HepG2 (cell line): ENCODE results near the gene NXPH4. TPM values are rescaled to one million over a fixed set of nuclear protein-coding genes. Genes with fewer than 3 reads are reported as not detected.

ENCODE experiments used
- BRF2 ChIP-seq: sonication (generic); formaldehyde crosslinking; IDR thresholded peaks from 2 replicates; pipeline ENCODE4 v1.8.1; 2022; ENCODE audit warnings: mild to moderate bottlenecking, missing genetic modification reagents
- CEBPG ChIP-seq: IDR thresholded peaks from 2 replicates; pipeline ENCODE4 v1.6.1; 2016
- DNMT3B ChIP-seq: conservative IDR thresholded peaks from 2 replicates; pipeline ENCODE4 v1.6.1; 2016; ENCODE audit warnings: missing biosample characterization, control low read depth
- GABPB1 ChIP-seq: IDR thresholded peaks from 2 replicates; pipeline ENCODE4 v1.6.1; 2016; ENCODE audit warnings: mild to moderate bottlenecking, missing genetic modification reagents, moderate library complexity, missing compliant biosample characterization
- HNF4G ChIP-seq, 2 experiments: sonication (generic) in 1 of 2; formaldehyde crosslinking in 1 of 2; IDR thresholded peaks; 2 replicates each; pipeline versions ENCODE4 v1.4.0 to v1.6.1; 2011 to 2020; ENCODE audit warnings: borderline replicate concordance in 2 of 2, low read depth in 2 of 2, mild to moderate bottlenecking in 2 of 2, low read length in 1 of 2, missing genetic modification reagents in 1 of 2, moderate library complexity in 1 of 2
- HNRNPLL ChIP-seq: fragments of 200-400 bp; formaldehyde crosslinking; IDR thresholded peaks from 2 replicates; pipeline ENCODE4 v1.6.1; 2017; ENCODE audit warnings: mild to moderate bottlenecking, low read depth, low read length; ENCODE audit not compliant: poor library complexity, severe bottlenecking
- HOXA7 ChIP-seq: sonication (generic); formaldehyde crosslinking; IDR thresholded peaks from 2 replicates; pipeline ENCODE4 v1.8.1; 2022; ENCODE audit warnings: mild to moderate bottlenecking, missing genetic modification reagents, moderate library complexity
- LRRFIP1 ChIP-seq: sonication (generic); formaldehyde crosslinking; conservative IDR thresholded peaks from 2 replicates; pipeline ENCODE4 v1.4.0; 2020; ENCODE audit warnings: missing genetic modification reagents
- MAF1 ChIP-seq: sonication (generic); formaldehyde crosslinking; IDR thresholded peaks from 2 replicates; pipeline ENCODE4 v1.5.0; 2020; ENCODE audit warnings: missing genetic modification reagents, borderline replicate concordance
- MAZ ChIP-seq, 2 experiments: sonication (generic) in 1 of 2; formaldehyde crosslinking in 1 of 2; IDR thresholded peaks; 2 replicates each; pipeline versions ENCODE4 v1.5.0 to v1.6.1; 2012 to 2020; ENCODE audit warnings: low read depth in 2 of 2, mild to moderate bottlenecking in 2 of 2, borderline replicate concordance in 1 of 2, improper control_type of control experiment in 1 of 2, low read length in 1 of 2, missing genetic modification reagents in 1 of 2, moderate library complexity in 1 of 2
- PRPF4 ChIP-seq: fragments of 200-400 bp; formaldehyde crosslinking; IDR thresholded peaks from 2 replicates; pipeline ENCODE4 v1.6.1; 2016; ENCODE audit warnings: low read length, low read depth; ENCODE audit not compliant: poor library complexity, severe bottlenecking
- SNRNP70 ChIP-seq: fragments of 200-400 bp; formaldehyde crosslinking; IDR thresholded peaks from 2 replicates; pipeline ENCODE4 v1.6.1; 2017; ENCODE audit warnings: mild to moderate bottlenecking, low read depth, low read length, moderate library complexity
- SP140L ChIP-seq: sonication (generic); formaldehyde crosslinking; IDR thresholded peaks from 2 replicates; pipeline ENCODE4 v1.4.0; 2020; ENCODE audit warnings: missing genetic modification reagents, borderline replicate concordance
- ZBTB38 ChIP-seq: sonication (generic); formaldehyde crosslinking; IDR thresholded peaks from 2 replicates; pipeline ENCODE4 v1.5.1; 2020; ENCODE audit warnings: mild to moderate bottlenecking, missing genetic modification reagents
- ZC3H4 ChIP-seq: sonication (generic); formaldehyde crosslinking; IDR thresholded peaks from 2 replicates; pipeline ENCODE4 v1.4.0; 2020; ENCODE audit warnings: missing genetic modification reagents, borderline replicate concordance
- ZEB1 ChIP-seq: IDR thresholded peaks from 2 replicates; pipeline ENCODE4 v1.6.1; 2012; ENCODE audit warnings: mild to moderate bottlenecking, low read depth, inconsistent platforms; ENCODE audit not compliant: insufficient replicate concordance
- ZFAT ChIP-seq: sonication (generic); formaldehyde crosslinking; conservative IDR thresholded peaks from 2 replicates; pipeline ENCODE4 v1.8.1; 2023; ENCODE audit warnings: missing genetic modification reagents, inconsistent platforms
- ZNF335 ChIP-seq: sonication (generic); formaldehyde crosslinking; IDR thresholded peaks from 2 replicates; pipeline ENCODE4 v1.4.0; 2020; ENCODE audit warnings: missing genetic modification reagents
- ZNF510 ChIP-seq: sonication (generic); formaldehyde crosslinking; IDR thresholded peaks from 2 replicates; pipeline ENCODE4 v1.4.0; 2020; ENCODE audit warnings: low read depth, mild to moderate bottlenecking, missing genetic modification reagents
- ZNF629 ChIP-seq: sonication (generic); formaldehyde crosslinking; conservative IDR thresholded peaks from 2 replicates; pipeline ENCODE4 v1.5.0; 2020; ENCODE audit warnings: missing genetic modification reagents
- ZNF691 ChIP-seq: sonication (generic); formaldehyde crosslinking; IDR thresholded peaks from 2 replicates; pipeline ENCODE4 v1.4.0; 2020; ENCODE audit warnings: missing genetic modification reagents, low read depth, mild to moderate bottlenecking, borderline replicate concordance
- ZNF772 ChIP-seq: sonication (generic); formaldehyde crosslinking; IDR thresholded peaks from 2 replicates; pipeline ENCODE4 v1.5.0; 2020; ENCODE audit warnings: mild to moderate bottlenecking, missing genetic modification reagents
- polyA plus RNA-seq, 8 experiments: library from polyadenylated mRNA; depleted of rRNA in 3 of 8; stranded (reverse) in 7 of 8; unstranded in 1 of 8; fragments of >200 nt; fragmentation: Illumina TruSeq in 4 of 8; extraction: Trizol in 4 of 8; gene quantifications; 2 replicates each; pipeline versions ENCODE4 v1.2.1 to v1.2.3, GENCODE V29; 2011 to 2016; ENCODE audit warnings: low read depth in 4 of 8, missing spikeins in 1 of 8, mixed read lengths in 1 of 8; ENCODE audit not compliant: insufficient read depth in 1 of 8
- total RNA-seq, 5 experiments: library from RNA; depleted of rRNA; stranded (reverse); fragments of >200 nt; fragmentation: Illumina TruSeq; extraction: Trizol; gene quantifications; 2 replicates each; pipeline ENCODE4 v1.2.3, GENCODE V29; 2016; ENCODE audit warnings: low read depth in 1 of 5
- TF ChIP-seq, protein P1 (sequence below): sonication (generic); formaldehyde crosslinking; IDR thresholded peaks from 2 replicates; pipeline ENCODE4 v1.8.1; 2023; ENCODE audit warnings: mild to moderate bottlenecking, missing genetic modification reagents

The NXPH4 gene
- total and polyA plus RNA-seq, 2 of the 13 experiments (the other 11 are each of a cell fraction or from before 2014, with no cell fraction given), result 0.13 TPM; not detected in 1

DNA sequence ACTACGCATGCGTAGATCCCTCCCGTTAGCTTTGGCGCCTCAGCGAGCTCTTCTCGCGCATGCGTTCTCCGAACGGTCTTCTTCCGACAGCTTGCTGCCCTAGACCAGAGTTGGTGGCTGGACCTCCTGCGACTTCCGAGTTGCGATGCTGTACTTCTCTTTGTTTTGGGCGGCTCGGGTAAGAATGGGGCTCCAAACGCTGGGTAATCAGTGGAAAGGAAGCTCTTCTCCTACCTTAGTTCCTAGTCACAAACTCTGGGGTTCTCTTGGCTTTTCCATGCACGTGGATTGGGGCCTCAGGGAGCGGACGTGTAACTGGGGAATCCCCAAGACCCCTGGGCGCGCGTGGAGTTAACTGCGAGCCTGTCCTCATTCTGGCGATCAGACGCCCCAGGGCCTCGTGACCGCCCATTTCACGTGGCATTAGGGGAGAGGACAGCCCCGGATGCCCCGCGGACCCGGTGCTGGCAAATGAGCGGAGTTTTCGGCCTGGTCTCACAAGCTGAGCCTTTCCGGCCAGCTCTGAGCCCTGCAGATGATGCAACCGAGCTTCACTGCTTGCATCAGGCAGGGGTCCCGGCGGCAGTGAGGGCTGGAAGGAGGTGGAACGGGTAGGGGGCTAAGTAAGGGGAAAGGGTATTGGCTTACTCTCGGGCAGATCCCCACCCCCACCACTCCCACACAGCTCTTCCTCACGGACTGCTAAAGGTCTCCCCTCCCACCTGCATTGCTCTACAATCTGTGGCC lies 13.2 kb downstream of the NXPH4 start, which contains the start of gene SHMT2 (continued):
- TF ChIP-seq MAZ (IDR thresholded peaks at IDR 0.05; ENCODE audit: borderline replicate concordance, low read depth, low read length), result no peak
- peak; percentile 74; the same call in 1 of the 2 replicates for TF ChIP-seq MAZ (CRISPR knock-in tag; IDR thresholded peaks at IDR 0.05; ENCODE audit: low read depth)
- peak; percentile 79; the same call in 1 of the 2 replicates for TF ChIP-seq ZBTB38 (CRISPR knock-in tag)
- TF ChIP-seq MAF1 (CRISPR knock-in tag), result no peak
- peak; percentile 100 for TF ChIP-seq CEBPG (CRISPR knock-in tag)
- TF ChIP-seq, protein P1, sequence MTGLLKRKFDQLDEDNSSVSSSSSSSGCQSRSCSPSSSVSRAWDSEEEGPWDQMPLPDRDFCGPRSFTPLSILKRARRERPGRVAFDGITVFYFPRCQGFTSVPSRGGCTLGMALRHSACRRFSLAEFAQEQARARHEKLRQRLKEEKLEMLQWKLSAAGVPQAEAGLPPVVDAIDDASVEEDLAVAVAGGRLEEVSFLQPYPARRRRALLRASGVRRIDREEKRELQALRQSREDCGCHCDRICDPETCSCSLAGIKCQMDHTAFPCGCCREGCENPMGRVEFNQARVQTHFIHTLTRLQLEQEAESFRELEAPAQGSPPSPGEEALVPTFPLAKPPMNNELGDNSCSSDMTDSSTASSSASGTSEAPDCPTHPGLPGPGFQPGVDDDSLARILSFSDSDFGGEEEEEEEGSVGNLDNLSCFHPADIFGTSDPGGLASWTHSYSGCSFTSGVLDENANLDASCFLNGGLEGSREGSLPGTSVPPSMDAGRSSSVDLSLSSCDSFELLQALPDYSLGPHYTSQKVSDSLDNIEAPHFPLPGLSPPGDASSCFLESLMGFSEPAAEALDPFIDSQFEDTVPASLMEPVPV (CRISPR knock-in tag), result no peak
- no peak for TF ChIP-seq ZC3H4 (CRISPR knock-in tag)
- no peak for TF ChIP-seq ZEB1
- TF ChIP-seq GABPB1 (CRISPR knock-in tag), result peak; percentile 85
- no peak for TF ChIP-seq PRPF4
- TF ChIP-seq SNRNP70, result no peak
- no peak; the same call in none of the 2 replicates for TF ChIP-seq ZNF335 (CRISPR knock-in tag)
- TF ChIP-seq ZNF510 (CRISPR knock-in tag), result no peak
- TF ChIP-seq DNMT3B (CRISPR knock-in tag), result no peak
- TF ChIP-seq HOXA7, result no peak
- no peak for TF ChIP-seq LRRFIP1 (CRISPR knock-in tag)
- peak; percentile 48; the same call in 1 of the 2 replicates for TF ChIP-seq ZFAT (CRISPR knock-in tag)
- TF ChIP-seq ZNF629 (CRISPR knock-in tag), result no peak; the same call in 1 of the 2 replicates
- TF ChIP-seq BRF2, result no peak
- no peak for TF ChIP-seq SP140L (CRISPR knock-in tag)
- TF ChIP-seq HNF4G (IDR thresholded peaks at IDR 0.05; ENCODE audit: borderline replicate concordance, low read depth, low read length), result no peak
- TF ChIP-seq HNF4G (CRISPR knock-in tag; IDR thresholded peaks at IDR 0.05; ENCODE audit: borderline replicate concordance, low read depth), result no peak
- TF ChIP-seq ZNF772 (CRISPR knock-in tag), result no peak; the same call in 1 of the 2 replicates
- TF ChIP-seq HNRNPLL, result peak; percentile 61
- TF ChIP-seq ZNF691 (CRISPR knock-in tag), result 0 out of 2 replicates have a peak, but pooled peaks have one; percentile 58
